Astrocyte of the cerebellum (primary cell): ENCODE results near the gene RSPRY1.

Experiments
- DNase-seq: peaks from one replicate; pipeline ENCODE4 v3.0.0-alpha.2; 2011; ENCODE audit warnings: low read depth
- H3K4me3 ChIP-seq: 2 replicates; pipeline ENCODE4 v1.5.1; 2011; ENCODE audit warnings: mild to moderate bottlenecking, low read depth, low read length, moderate library complexity
- CTCF ChIP-seq: IDR thresholded peaks from 2 replicates; pipeline ENCODE4 v1.5.1; 2012; ENCODE audit warnings: low read length, low read depth, moderate library complexity, mild to moderate bottlenecking; ENCODE audit errors: missing control alignments
- in situ Hi-C: cut with HindIII; loops from 2 replicates; pipeline ENCODE4 v1.10.0; 2017; ENCODE audit warnings: low sequenced_read_pairs

Gene RSPRY1

GRCh38 chr16:57147381-57148221 is 38.5 kb upstream of the RSPRY1 start:
- in situ Hi-C loops, result loop anchor here (5.0 kb wide), 1 partner anchor 40 kb away; no protein-coding TSS in a partner anchor
- no peak overlapping the region for H3K4me3 ChIP-seq
- TF ChIP-seq CTCF, result no peak
- no peak for DNase-seq

- in situ Hi-C loops, result loop anchor here (5.0 kb wide), 1 partner anchor 41 kb away; no protein-coding TSS in a partner anchor
- H3K4me3 ChIP-seq, result no peak overlapping the region
- no peak for DNase-seq
- no peak for TF ChIP-seq CTCF
Observed at GRCh38 chr16:57148481-57148880, 37.6 kb upstream of the RSPRY1 start.

GRCh38 chr16:57149391-57149790 is 36.7 kb upstream of the RSPRY1 start:
- no peak overlapping the region for H3K4me3 ChIP-seq
- no peak for TF ChIP-seq CTCF
- in situ Hi-C loops, result loop anchor here (5.0 kb wide), 1 partner anchor 42 kb away; no protein-coding TSS in a partner anchor
- no peak for DNase-seq

- no peak overlapping the region for H3K4me3 ChIP-seq
- no peak for TF ChIP-seq CTCF
- in situ Hi-C loops, result no loop called here
- DNase-seq, result peak; percentile 35
Observed at GRCh38 chr16:57150682-57151330, 35.3 kb upstream of the RSPRY1 start.

GRCh38 chr16:57151369-57151768 is 34.8 kb upstream of the RSPRY1 start:
- DNase-seq, result no peak
- no peak overlapping the region for H3K4me3 ChIP-seq
- TF ChIP-seq CTCF, result no peak
- in situ Hi-C loops, result no loop called here

GRCh38 chr16:57152096-57153093 is 33.7 kb upstream of the RSPRY1 start:
- DNase-seq, result no peak
- TF ChIP-seq CTCF, result no peak
- in situ Hi-C loops, result no loop called here
- no peak overlapping the region for H3K4me3 ChIP-seq
